Panc1 (cell line): ENCODE measurements around the gene PF4V1. TPM values are rescaled to one million over a fixed set of nuclear protein-coding genes. Genes with fewer than 3 reads are reported as not detected.

Experiments used
- ATAC-seq: fragments of 200-7000 bp; cut with Tn5 transposase; 2 replicates; pipeline ENCODE4 v1.9.1; 2020; ENCODE audit warnings: mild to moderate bottlenecking, moderate library complexity
- BruUV-seq: library from RNA; stranded (reverse); fragments of 400-500 nt; replicated peaks from 2 replicates; lab custom pipeline; 2021; lab: Mats Ljungman, UMichigan
- CTCF ChIA-PET: fragments of 300-600 bp; sonication (Branson Sonifier 250); formaldehyde crosslinking; loops from one replicate; lab custom pipeline; 2022; ENCODE audit warnings: antibody characterized with exemption; lab: Charles Lee
- POLR2A ChIA-PET: fragments of 300-600 bp; sonication (Branson Sonifier 250); formaldehyde crosslinking; loops from one replicate; lab custom pipeline; 2022; ENCODE audit warnings: antibody characterized with exemption; lab: Charles Lee
- DNase-seq: peaks from one replicate; pipeline ENCODE4 v3.0.0-alpha.2; 2010; ENCODE audit warnings: low read depth, low spot score
- H3K27ac ChIP-seq: 2 replicates; pipeline ENCODE4 v1.5.1; 2011; ENCODE audit warnings: mild to moderate bottlenecking, low read length, inconsistent platforms
- H3K27me3 ChIP-seq: fragments of 200-500 bp; sonication (Bioruptor generic); 2 replicates; pipeline ENCODE4 v1.6.0; 2014; ENCODE audit warnings: low read length, inconsistent platforms; ENCODE audit not compliant: control insufficient read depth, insufficient read depth
- H3K36me3 ChIP-seq: fragments of 200-500 bp; sonication (Bioruptor generic); 2 replicates; pipeline ENCODE4 v1.5.1; 2014; ENCODE audit warnings: inconsistent platforms, mild to moderate bottlenecking, low read length, moderate library complexity; ENCODE audit not compliant: control insufficient read depth, insufficient read depth
- H3K4me1 ChIP-seq: 2 replicates; pipeline ENCODE4 v1.5.1; 2011; ENCODE audit warnings: inconsistent platforms, mild to moderate bottlenecking, low read length, moderate library complexity; ENCODE audit not compliant: control insufficient read depth, insufficient read depth
- H3K4me3 ChIP-seq, 2 experiments: 2 replicates each; pipeline ENCODE4 v1.5.1; 2011 to 2012; ENCODE audit warnings: low read depth in 2 of 2, low read length in 2 of 2, mild to moderate bottlenecking in 2 of 2, inconsistent platforms in 1 of 2, moderate library complexity in 1 of 2
- H3K9me3 ChIP-seq: fragments of 200-500 bp; sonication (Bioruptor generic); 2 replicates; pipeline ENCODE4 v1.5.1; 2014; ENCODE audit warnings: low read depth, mild to moderate bottlenecking, inconsistent platforms, low read length, moderate library complexity; ENCODE audit not compliant: control insufficient read depth, insufficient read depth
- CTCF ChIP-seq: fragments of 450-650 bp; IDR thresholded peaks from 2 replicates; pipeline ENCODE4 v1.5.1; 2017; ENCODE audit warnings: mild to moderate bottlenecking
- POLR2AphosphoS5 ChIP-seq: IDR thresholded peaks from 2 replicates; pipeline ENCODE4 v1.6.1; 2012; ENCODE audit warnings: mild to moderate bottlenecking, low read depth, low read length, moderate library complexity
- REST ChIP-seq, 2 experiments: IDR thresholded peaks; 2 replicates each; pipeline ENCODE4 v1.6.1; 2011 to 2012; ENCODE audit warnings: low read depth in 2 of 2, control low read depth in 1 of 2, low read length in 1 of 2, mild to moderate bottlenecking in 1 of 2, moderate library complexity in 1 of 2; ENCODE audit not compliant: insufficient read depth in 1 of 2
- SIN3A ChIP-seq: IDR thresholded peaks from 2 replicates; pipeline ENCODE4 v1.6.1; 2012; ENCODE audit warnings: low read depth, mild to moderate bottlenecking, low read length, moderate library complexity, borderline replicate concordance; ENCODE audit not compliant: insufficient read depth
- TCF7L2 ChIP-seq: IDR thresholded peaks from 2 replicates; pipeline ENCODE4 v1.6.1; 2011; ENCODE audit warnings: mild to moderate bottlenecking, low read depth, low read length, inconsistent platforms
- in situ Hi-C: cut with HindIII; loops from 2 replicates; pipeline ENCODE4 v1.10.0; 2016; ENCODE audit warnings: low sequenced_read_pairs, low pct_unique_long_range_greater_than_20kb
- intact Hi-C: fragments of 100-400 bp; cut with micrococcal nuclease; formaldehyde crosslinking; loops from one replicate; pipeline ENCODE4 v1.10.0; 2022; ENCODE audit not compliant: unreplicated experiment
- total RNA-seq: library from RNA; stranded (reverse); gene quantifications from one replicate; pipeline ENCODE4 v1.2.1, GENCODE V29; 2021; ENCODE audit not compliant: unreplicated experiment

PF4V1 gene
- total RNA-seq, 1 experiment from 2014 or later: 0.51 TPM

- H3K36me3 ChIP-seq: no peaks in the 10 kb centered on the region
- intact Hi-C loops: no loop called here
- in situ Hi-C loops: no loop called here
- H3K9me3 ChIP-seq: no peaks in the 10 kb centered on the region
- no peak for TF ChIP-seq REST (IDR thresholded peaks at IDR 0.05; ENCODE audit: insufficient read depth in 1 of 2, low read depth in 2 of 2, low read length in 1 of 2)
- TF ChIP-seq CTCF: no peak
- TF ChIP-seq SIN3A: no peak
- TF ChIP-seq TCF7L2: no peak
- TF ChIP-seq POLR2AphosphoS5: no peak
- H3K4me3 ChIP-seq: no peak overlapping the region
- no peak overlapping the region for H3K27ac ChIP-seq
- no peaks in the 10 kb centered on the region for H3K27me3 ChIP-seq
- no peak for DNase-seq
- no peak for ATAC-seq
- no peaks in the 10 kb centered on the region for H3K4me1 ChIP-seq
- no TSS peak for BruUV-seq
- ChIA-PET POLR2A (no interaction called here), CTCF (no interaction called here)
Observed at GRCh38 chr4:73901031-73901430, 47.9 kb downstream of the PF4V1 start.

- no peaks in the 10 kb centered on the region for H3K4me1 ChIP-seq
- no peaks in the 10 kb centered on the region for H3K27me3 ChIP-seq
- CTCF ChIA-PET: no interaction called here
- H3K9me3 ChIP-seq: no peaks in the 10 kb centered on the region
- H3K36me3 ChIP-seq: no peaks in the 10 kb centered on the region
- in situ Hi-C loops (no loop called here), intact Hi-C loops (no loop called here)
- DNase-seq (no peak), ATAC-seq (no peak)
- BruUV-seq: no TSS peak
- no peak overlapping the region for H3K27ac ChIP-seq
- no peak for TF ChIP-seq SIN3A
- POLR2A ChIA-PET: no interaction called here
- H3K4me3 ChIP-seq: no peak overlapping the region
Observed at GRCh38 chr4:73902038-73902637, 49.0 kb downstream of the PF4V1 start.

- TF ChIP-seq SIN3A (no peak), CTCF (no peak), POLR2AphosphoS5 (no peak)
- in situ Hi-C loops: no loop called here
- no TSS peak for BruUV-seq
- intact Hi-C loops: no loop called here
- DNase-seq (no peak), ATAC-seq (no peak)
- Histone ChIP-seq H3K4me1 (no peaks in the 10 kb centered on the region), H3K9me3 (no peaks in the 10 kb centered on the region), H3K4me3 (no peak overlapping the region), H3K36me3 (no peaks in the 10 kb centered on the region), H3K27ac (no peak overlapping the region), H3K27me3 (no peaks in the 10 kb centered on the region)
- ChIA-PET POLR2A (no interaction called here), CTCF (no interaction called here)
Observed at GRCh38 chr4:73902817-73903547, 49.9 kb downstream of the PF4V1 start.
